GM19035 (cell line): Measurements from ENCODE around the gene PDZRN3.

ENCODE experiments used
- ATAC-seq: cut with Tn5 transposase; IDR thresholded peaks from one replicate; pipeline ENCODE4 v1.9.1; 2021; ENCODE audit not compliant: unreplicated experiment

The PDZRN3 gene

DNA sequence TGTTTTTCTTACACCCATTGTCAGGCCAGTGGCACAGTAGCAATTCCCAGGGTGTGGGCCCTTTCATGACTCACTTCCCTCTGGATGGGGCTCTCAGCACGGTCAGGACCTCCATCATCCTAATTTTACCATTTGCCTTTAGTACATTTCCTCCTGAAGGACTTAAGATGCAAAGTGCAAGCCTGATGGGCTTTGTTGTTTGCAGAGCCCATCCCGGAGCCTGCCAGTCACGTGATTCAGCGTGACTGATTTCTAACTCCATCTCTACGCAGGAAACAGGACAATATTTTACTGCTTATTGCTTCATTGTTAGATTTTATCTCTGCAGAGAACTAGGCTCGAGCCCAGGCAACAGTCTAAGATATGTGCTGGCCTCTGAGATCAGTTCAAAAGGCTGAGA, 223.7 kb downstream of the PDZRN3 start:
- ATAC-seq: no peak

DNA sequence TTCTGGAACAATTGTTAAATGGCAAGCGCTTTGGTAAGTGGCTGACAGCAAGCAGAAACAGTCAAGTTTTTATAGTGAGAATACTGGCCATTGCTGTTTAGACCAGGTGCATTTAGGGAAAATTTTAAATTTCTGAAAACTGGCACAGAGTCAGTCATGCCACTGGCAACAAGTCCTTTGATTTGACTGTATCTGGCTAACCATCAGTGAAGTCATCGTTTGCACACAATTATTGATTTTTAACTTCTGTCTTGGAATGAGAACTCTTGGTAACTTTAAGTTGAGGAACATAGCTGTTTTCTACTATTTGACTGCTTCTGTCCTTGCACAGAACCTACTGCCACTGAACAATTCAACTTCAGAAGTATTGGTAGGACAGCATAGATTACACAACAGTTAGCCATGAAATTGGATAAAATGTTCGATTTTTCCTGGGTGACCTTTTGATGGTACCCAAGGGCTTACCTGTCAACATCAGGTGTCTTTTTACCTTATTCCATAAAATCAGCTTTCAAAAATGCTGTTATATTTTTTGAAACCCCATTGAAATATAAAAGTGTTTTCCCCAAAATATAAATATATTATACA, 225.0 kb downstream of the PDZRN3 start:
- ATAC-seq: no peak

DNA sequence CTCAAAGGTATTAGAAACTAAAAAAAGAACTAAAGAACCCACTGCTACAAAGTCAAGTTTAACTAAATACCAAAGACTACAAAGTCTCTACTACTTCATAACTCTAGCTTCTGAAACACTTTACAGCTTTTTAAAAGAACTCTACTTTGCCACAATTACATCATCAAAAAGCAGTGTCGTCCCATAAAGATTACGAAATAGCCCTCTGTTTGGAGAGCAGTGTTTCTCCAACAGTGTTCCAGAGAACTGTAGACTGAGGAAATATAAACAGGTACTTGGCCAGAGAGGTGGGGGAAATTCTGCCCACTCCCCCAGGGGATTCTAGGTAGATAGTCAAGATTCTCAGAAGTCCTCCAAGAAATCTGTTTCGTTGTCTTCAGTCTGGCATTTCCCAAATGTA, 225.6 kb downstream of the PDZRN3 start:
- no peak for ATAC-seq

DNA sequence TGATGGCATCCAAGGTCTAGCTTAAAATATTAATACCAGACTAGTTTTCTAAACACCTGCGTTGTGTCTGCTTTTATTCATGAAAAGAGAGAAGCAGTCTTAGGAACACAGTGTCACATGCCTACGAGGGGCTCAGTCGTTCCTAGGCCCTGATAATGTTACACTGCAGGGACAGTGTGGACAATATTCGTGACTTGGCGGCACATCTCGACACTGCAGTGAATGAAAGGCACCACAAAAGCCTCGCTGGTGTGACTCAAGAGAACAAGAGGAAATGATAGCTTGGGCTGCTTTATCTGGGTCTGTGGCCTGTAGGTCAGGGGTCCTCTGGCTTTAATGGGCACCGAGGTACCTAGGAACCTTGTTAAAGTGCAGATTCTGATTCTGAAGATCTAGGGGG, 226.7 kb downstream of the PDZRN3 start:
- no peak for ATAC-seq

DNA sequence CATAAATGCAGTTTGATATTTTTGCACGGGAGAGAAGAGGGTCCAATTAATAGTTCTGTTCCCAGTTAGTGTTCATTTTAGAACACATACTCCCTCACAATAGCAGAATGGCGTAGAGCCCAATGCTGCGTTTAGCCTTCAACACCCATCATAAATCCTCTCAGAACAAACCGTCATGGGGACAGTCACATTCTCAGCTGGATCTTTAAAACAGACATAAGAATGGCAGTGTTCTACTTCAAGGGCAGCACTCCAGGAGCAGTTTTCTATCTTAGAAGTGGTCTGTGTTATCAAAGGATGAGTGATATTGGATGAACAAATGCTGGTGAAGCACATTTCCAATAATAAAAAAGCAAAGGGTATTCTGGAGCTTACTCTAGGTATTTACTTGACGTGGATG, 230.5 kb downstream of the PDZRN3 start:
- ATAC-seq: no peak

DNA sequence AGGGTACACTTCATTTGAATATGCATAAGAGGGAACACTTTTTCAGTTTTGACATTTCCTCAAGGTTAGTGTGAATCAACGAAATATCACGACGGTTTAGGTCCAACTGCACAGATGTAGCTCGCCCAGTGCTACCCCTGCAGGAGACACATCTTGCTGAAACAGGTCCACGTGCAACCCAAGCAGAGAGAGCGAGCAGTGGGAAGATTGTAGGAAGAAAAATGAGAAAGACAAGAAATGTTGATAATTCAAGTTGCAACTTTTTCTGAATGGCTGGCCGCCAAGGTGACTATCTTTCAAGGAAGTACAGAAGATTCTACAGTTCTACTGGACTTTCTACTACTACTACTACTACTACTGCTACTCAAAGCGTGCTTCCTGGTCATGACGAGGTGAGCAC, 231.7 kb downstream of the PDZRN3 start:
- no peak for ATAC-seq

DNA sequence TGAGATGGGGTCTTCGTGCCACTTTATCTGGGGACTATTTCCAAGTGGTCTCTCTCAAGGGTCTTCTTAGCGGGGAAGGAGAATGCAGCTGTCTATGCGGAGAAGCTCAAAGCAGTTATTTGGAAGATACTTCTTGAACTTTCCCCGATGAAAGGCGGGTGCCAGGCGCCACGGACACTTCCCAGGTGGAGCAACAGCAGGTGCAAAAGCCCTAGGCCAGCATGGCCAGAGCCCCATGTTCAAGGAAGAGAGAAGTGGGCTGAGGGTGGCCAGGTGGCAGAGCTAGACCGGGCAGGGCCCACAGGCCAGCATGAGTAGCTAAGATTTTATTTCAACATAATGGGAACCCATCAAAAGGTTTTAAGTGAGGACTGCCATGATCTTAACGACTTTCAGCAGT, 232.8 kb downstream of the PDZRN3 start:
- ATAC-seq: no peak

DNA sequence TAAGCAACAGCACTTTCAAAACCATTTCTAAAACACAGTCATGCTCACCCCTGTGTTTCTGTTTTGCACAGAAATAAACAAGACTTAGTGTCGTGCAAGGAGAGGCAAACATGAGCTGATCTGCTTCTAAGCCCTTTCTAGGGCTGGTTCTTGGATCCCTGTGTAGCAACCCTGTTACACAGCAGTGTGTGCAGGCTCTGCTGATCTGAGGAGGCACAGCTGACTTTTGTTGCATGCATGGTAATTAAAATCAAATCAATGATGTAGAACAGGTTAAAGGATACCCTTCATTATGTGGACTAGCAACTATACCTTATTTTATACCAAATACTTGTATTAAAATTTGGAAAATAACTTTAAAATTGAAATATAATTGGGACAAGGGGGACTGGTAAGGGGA, 234.8 kb downstream of the PDZRN3 start:
- ATAC-seq: no peak

DNA sequence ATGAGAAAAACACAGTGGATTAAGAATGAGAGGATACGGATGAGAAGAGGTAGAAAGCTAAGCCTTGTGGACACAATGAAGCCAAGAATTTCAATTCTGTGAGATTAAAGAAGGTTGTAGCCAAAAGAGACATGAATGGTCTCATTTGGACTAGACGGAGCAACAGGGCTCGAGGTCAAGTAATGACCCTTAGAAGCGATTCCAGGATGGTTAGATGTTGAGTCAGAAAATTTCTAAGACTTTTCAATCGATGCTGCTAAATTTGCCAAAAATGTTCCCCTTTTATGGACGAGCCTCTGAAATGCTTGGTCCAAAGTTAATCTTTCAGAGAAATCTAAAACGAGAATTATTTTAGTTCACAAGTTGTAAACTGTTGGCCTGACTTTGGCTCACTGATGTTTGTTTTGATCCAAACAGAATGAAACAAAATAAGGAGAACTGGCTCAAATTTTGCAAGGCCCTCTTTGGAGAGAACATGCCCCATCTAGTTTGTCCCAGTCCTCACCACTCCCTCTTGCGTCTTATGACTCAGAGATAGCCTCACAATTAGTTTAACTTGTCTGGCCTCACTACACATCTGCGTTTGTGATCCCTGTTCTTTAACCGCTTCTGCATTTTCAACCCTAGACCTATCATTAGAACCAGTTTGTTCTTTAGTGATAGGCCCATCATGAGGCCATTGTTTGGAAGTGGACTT, 235.5 kb downstream of the PDZRN3 start:
- no peak for ATAC-seq

DNA sequence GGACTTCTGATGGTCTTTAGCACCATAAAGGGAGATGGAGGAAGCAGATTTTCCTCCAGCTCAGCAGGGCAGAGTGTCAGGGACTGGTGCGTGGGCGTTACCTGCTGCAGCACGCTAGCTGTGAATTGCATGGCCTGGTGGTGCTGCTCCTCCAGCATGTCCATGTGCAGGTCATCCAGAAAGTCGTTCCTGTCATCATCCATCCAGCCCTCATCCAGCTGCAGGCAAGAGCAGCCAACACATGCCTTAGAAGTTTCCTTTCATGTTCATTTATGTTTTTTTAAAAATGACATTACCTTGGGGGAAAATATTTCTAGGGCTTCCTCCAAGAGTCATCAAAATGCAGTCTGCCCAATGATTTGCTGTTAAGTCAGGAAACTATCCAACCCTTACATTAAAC, 239.2 kb downstream of the PDZRN3 start:
- ATAC-seq: no peak

DNA sequence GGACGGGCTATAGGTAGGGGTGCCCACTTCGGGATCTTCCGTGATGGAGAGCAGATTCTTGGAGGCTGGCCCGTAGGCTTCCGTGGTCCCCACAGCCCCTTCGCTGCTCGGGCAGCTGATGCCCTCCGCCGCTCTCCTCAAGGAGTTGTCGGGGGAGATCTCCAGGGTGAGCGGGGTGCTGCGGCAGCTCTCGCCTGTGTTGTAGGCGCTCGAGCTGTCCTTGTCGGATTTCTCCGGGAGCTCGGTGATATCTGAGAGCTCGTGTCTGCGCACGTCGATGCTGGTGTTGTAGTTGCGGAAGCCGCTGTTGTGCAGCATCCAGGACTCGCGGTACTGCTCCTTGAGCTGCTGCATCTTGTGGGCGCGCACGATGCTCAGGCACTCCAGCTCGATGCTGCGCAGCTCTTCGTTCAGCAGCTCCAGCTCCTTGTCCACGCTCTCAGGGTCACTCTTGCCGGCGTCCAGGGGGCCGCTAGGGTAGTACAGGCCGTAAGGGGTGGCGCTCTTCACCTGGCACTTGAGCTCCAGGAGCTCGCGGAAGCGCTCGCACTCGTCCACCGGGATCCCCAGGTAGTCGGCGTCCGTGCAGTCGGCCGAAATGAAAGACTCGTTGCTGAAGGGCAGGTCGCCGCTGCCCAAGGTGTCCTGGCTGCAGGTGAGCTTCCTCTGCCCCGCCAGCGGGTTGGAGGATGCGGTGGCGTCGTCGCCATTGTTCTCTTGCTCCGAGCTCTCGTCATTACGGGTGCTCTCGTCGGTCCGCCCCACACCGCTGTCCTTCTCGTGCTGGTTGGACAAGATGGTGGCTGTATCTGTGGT, 240.4 kb downstream of the PDZRN3 start:
- no peak for ATAC-seq

DNA sequence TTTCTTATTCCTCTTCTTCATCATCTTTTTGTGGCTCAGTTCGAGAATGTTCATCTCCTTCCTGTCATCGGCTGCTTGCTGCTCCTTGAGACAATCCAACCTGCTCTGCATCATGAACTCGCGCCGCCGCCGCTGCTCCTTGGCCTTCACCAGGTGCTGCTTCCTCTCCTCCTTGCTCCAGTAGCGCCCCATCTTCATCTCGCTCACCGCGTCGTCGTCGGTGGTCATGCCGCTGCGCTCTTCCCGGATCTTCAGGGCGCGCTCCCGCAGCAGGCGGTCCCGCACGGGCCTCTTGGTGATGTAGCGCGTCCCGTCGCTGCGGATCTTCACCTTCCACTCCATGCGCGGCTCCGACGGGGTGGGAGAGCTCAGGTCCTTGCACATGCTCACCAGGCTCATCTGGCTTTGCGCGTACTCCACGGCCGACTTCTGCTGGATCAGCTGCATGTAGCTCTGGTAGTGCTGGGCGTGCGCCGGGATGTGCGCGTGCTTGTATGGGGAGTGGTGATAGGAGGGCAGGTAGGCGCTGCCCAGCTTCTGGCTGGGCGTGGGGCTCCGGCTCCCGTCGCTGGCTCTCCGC, 241.2 kb downstream of the PDZRN3 start:
- no peak for ATAC-seq

DNA sequence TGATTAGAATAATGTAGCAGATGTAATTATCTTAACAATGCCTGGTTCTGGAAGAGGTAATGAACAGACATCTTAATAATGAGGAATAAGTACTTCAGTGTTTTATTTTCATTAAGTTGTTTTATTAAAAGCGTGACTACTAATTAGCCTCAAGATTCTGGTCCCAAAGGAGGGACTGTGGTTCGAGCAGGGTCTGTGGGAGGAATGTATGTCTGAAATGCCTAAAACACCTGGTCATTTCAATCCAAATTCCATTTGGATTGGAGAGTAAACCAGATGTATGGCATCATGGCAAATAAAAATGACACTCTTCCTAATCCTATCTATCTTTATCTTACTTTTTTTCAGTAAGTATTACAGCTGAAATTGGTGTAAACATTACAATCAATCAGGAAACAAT, 243.2 kb downstream of the PDZRN3 start:
- ATAC-seq: no peak

DNA sequence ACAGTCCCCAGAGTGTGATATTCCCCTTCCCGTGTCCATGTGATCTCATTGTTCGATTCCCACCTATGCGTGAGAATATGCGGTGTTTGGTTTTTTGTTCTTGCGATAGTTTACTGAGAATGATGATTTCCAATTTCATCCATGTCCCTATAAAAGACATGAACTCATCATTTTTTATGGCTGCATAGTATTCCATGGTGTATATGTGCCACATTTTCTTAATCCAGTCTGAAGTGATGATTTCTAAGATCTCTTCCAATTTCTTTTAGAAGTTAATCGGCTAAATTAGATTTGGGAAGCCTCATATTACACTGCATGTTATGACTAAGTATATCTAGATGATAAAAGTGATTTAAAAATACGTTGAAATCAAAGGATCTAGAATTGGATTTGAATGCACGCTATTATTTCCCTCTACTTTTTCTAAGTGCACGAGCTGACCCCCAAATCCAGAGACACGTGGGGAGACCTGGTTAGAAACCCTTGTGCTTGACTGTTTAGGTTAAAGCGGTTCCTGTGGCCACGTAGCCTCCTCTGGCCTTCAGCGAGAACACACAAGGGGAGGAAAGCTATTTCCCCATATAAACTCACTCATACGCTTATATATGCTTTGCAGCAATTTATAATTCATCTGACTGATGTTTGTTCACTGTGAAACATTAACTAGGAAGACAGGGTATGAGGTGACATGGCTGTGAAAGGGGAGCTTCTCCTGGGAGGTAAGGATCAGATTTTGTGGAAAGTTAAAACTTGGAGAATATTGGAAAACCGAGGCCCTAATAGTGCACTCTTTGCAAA, 243.8 kb downstream of the PDZRN3 start:
- no peak for ATAC-seq

DNA sequence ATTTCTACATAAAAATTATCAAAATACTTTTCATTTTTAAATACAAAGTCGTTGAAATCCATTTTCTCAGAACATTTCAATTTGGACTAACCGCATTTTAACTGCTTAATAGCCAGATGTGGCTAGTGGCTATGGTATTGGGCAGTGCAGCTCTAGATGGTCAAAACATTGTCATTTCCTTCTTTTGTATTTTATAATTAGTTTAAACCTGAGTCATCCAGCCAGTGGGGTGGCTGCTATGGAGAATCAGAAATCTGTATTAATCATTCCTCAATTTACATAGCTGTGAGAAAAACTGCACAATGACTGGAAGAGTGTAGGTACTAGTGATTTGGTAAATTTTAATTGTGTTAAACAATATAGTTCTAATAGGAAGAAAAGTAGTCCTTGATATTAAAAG, 245.3 kb downstream of the PDZRN3 start:
- no peak for ATAC-seq

DNA sequence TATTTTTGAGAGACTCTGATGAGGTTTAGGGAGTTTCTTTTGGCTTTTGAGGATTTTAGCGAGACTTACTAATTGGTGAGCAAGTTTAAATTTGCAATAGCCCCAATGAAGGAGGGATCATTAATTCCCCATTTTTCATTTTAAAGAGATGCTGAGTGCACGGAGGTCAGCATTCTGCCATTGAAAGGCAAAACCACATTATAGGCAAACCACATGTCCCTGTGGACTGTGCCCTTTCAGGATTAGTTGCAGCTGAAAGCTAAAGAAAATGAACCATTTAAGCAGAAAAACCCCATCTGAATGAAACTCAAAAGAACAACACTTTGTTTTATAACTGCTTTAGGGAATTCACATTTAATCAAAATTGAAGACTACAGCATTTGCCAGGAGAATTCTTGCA, 246.5 kb downstream of the PDZRN3 start:
- no peak for ATAC-seq

DNA sequence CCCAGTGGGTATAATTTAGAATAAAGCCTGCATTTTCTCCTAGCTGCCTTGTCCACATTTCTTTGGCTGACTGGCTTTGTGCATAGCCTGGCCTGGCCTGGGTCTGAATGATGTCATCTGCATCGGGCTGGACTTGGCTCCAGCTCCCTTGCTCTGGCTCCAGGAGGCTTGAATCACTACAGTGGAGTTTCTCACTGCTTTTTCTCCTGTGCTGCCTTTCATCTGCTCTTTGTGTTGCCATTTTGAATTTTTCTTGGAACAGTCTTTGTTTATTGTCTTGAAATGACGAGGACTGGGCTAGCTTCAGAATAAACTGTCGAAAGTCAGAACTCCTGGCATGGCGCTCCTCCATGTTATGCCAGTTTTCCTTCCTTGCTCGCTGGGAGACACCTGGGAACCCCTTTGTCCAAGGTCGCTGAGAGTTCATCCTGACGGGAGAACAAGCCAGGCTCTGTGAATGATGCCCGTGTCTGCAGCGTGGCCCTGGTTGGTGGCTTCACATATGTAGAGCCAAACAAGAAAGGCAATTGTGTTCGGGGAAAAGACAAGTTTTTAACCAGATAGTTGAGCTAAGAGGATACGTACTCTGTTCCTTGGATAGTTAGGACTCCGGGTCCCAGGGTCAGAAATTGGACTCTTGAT, 258.9 kb downstream of the PDZRN3 start:
- no peak for ATAC-seq

DNA sequence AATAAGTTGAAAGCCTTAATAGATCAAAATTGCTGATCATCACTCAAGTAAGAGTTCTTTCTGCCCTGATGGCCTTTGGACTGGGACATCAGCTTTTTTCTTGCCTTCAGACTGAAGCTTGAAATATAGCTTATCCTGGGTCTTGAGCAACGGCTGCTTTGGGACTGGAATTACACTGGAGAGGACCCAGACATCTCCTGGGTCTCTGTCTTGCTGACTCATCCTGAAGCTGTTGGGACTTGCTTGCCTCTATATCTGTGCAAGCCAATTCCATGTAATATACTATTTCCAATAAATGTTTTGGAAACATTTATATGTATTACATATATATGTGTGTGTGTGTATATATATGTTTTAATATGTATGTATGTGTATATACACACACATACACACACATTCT, 260.2 kb downstream of the PDZRN3 start:
- ATAC-seq: no peak

DNA sequence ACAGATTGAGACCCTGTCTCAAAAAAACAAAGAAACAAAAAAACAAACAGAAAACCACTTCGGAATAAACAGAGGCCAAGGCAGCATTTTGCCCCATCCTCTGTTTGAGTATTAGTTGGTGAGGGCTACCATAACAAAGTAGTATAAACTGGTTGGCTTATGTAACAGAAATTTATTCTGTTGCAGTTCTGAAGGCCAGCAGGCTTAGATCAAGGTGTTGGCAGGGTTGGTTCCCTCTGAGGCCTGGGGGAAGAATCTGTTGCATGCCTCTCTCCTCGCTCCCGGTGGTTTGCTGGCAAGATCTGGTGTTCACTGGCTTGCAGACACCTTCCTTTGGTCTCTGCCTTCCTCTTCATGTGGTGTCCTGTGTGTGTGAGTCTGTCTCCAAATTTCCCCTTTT, 261.6 kb downstream of the PDZRN3 start:
- ATAC-seq: no peak

DNA sequence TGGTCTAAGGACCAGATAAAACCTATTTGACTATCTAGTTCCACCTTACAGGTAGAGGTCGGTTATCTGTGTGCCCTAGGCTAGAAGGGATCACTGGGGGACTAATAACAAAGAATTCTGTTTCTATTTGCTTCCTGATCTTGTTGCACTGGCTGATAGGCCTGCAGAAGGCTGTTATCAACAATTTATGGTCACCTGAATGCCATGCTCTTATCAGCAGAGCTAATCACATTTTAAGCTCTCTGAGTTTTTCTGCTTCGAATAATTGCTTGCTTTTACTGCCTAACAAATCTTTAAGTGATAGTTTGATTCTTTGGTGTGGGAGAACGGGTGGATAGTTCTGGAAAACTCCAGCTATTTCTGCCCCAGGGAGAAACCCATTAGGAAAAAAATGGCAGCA, 263.1 kb downstream of the PDZRN3 start:
- no peak for ATAC-seq
